ENCODE results near the gene PNISR.
"Not testable (repeated sequence)": the region's sequence is repeated elsewhere in the genome, so short reads cannot be mapped to it uniquely, and the experiment has no call there.

Gene PNISR

GRCh38 chr6:99424761-99425646, at the start of gene PNISR:
PNISR (minus strand) TSS chr6:99425308; CDS start chr6:99414659, 10,649 bp downstream.
- DNase-seq: peak; percentile 96

GRCh38 chr6:99473730-99474129, 48.6 kb upstream of the PNISR start:
- no peak for DNase-seq

GRCh38 chr6:99471638-99472037, 46.5 kb upstream of the PNISR start:
- no peak for DNase-seq

GRCh38 chr6:99467509-99468106, 42.5 kb upstream of the PNISR start:
- no peak for DNase-seq

GRCh38 chr6:99459133-99459532, 34.0 kb upstream of the PNISR start:
- DNase-seq: not testable (repeated sequence)

GRCh38 chr6:99458319-99458718, 33.2 kb upstream of the PNISR start:
- no peak for DNase-seq

- DNase-seq: no peak
Observed at GRCh38 chr6:99446076-99446475, 21.0 kb upstream of the PNISR start.

GRCh38 chr6:99434702-99435530, 9.8 kb upstream of the PNISR start:
- DNase-seq: no peak

- DNase-seq: no peak
Observed at GRCh38 chr6:99432877-99433276, 7.8 kb upstream of the PNISR start.

- no peak for DNase-seq
Observed at GRCh38 chr6:99431901-99432300, 6.8 kb upstream of the PNISR start.

GRCh38 chr6:99427988-99428387, 2.9 kb upstream of the PNISR start:
- DNase-seq: no peak

- no peak for DNase-seq
Observed at GRCh38 chr6:99426451-99426757, 1.3 kb upstream of the PNISR start.

GRCh38 chr6:99425647-99426450, 741 bp upstream of the PNISR start:
- DNase-seq: no peak

GRCh38 chr6:99424022-99424421, 1.1 kb downstream of the PNISR start:
- DNase-seq: no peak

- no peak for DNase-seq
Observed at GRCh38 chr6:99422912-99423311, 2.2 kb downstream of the PNISR start.

GRCh38 chr6:99416892-99417767, 8.0 kb downstream of the PNISR start:
- DNase-seq: no peak

GRCh38 chr6:99416226-99416625, 8.9 kb downstream of the PNISR start:
- DNase-seq: no peak

GRCh38 chr6:99415446-99415845, 9.7 kb downstream of the PNISR start:
- DNase-seq: no peak

- DNase-seq: no peak
Observed at GRCh38 chr6:99412065-99412464, 13.0 kb downstream of the PNISR start.

GRCh38 chr6:99409672-99410071, 15.4 kb downstream of the PNISR start:
- DNase-seq: no peak

- DNase-seq: no peak
Observed at GRCh38 chr6:99407076-99407475, 18.0 kb downstream of the PNISR start.

- no peak for DNase-seq
Observed at GRCh38 chr6:99402448-99402847, 22.7 kb downstream of the PNISR start.

Measured in NCI-H1048 (cell line).